Suprapubic skin (tissue), 3 donors: ENCODE data around the gene TBC1D32.

ENCODE experiments used
- CTCF ChIP-seq, 2 donors: fragments of 200-600 bp in 1 of 2; fragments of 450-650 bp in 1 of 2; sonication (generic) in 1 of 2; IDR thresholded peaks; one replicate each; pipeline ENCODE4 v1.5.1; 2016 to 2019; ENCODE audit warnings: antibody characterized with exemption in 2 of 2, mild to moderate bottlenecking in 1 of 2, moderate library complexity in 1 of 2
- POLR2A ChIP-seq, 2 donors: fragments of 450-650 bp; IDR thresholded peaks; one replicate each; pipeline ENCODE4 v1.6.1; 2017; ENCODE audit warnings: antibody characterized with exemption in 2 of 2, mild to moderate bottlenecking in 2 of 2, moderate library complexity in 2 of 2

- no peak for TF ChIP-seq CTCF (IDR thresholded peaks at IDR 0.05)
- no peak for TF ChIP-seq POLR2A (IDR thresholded peaks at IDR 0.05)
Observed at GRCh38 chr6:121302882-121303281, 31.4 kb downstream of the TBC1D32 start.
